Fibroblast of lung (primary cell): Measurements from ENCODE around the gene CORO6.

Source experiments
- CTCF ChIP-seq, 2 donors: IDR thresholded peaks in 1 of 2; conservative IDR thresholded peaks in 1 of 2; 1 replicate in 1 of 2; 2 replicates in 1 of 2; pipeline ENCODE4 v1.5.1; 2011 to 2012; ENCODE audit warnings: low read length in 2 of 2, control low read depth in 1 of 2, inconsistent platforms in 1 of 2, low read depth in 1 of 2, mild to moderate bottlenecking in 1 of 2
- EZH2 ChIP-seq: IDR thresholded peaks from 2 replicates; pipeline ENCODE4 v1.5.1; 2012; ENCODE audit warnings: low read length, control low read depth, mild to moderate bottlenecking; ENCODE audit errors: missing control alignments

DNA sequence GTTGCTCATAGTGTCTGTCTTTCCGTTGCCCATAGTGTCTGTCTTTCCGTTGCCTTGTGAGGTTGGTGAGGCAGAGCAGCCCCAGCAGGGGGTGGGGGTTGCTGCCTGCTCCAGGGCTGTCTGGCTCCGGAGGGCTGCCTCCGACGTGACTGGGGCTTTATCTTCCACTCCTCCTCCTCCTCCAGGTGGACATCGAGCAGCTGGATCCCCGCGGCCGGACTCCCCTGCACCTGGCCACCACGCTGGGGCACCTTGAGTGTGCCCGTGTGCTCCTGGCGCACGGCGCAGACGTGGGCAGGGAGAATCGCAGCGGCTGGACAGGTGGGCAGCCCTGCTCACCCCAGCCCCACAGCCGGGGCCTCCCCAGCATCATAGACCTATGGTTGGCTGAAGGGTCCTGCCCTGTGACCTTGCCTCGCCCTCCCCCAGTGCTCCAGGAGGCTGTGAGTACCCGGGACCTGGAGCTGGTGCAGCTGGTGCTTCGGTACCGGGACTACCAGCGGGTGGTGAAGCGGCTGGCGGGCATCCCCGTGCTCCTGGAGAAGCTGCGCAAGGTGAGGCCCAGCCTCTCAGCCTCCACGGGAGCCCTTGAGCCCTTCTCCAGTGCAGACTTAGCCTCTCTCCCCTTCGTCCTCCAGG lies 15.0 kb downstream of the CORO6 start:
- no peak for TF ChIP-seq CTCF (conservative IDR thresholded peaks at IDR 0.05 in 1 of 2, IDR thresholded peaks at IDR 0.05 in 1 of 2; ENCODE audit: low read depth in 1 of 2, low read length in 2 of 2)
- TF ChIP-seq EZH2 = no peak
